ENCODE data around the gene JARID2.

- TF ChIP-seq ZNF598 (CRISPR knock-in tag; IDR thresholded peaks at IDR 0.05; ENCODE audit: borderline replicate concordance) (no peak), HDAC6 (IDR thresholded peaks at IDR 0.05; ENCODE audit: low read depth, low read length) (no peak), NFIC (IDR thresholded peaks at IDR 0.05; ENCODE audit: low read length) (no peak), ZNF18 (CRISPR knock-in tag; IDR thresholded peaks at IDR 0.05; ENCODE audit: insufficient replicate concordance) (no peak), REST (IDR thresholded peaks at IDR 0.05; ENCODE audit: borderline replicate concordance in 1 of 2, low read depth in 1 of 2, low read length in 2 of 2) (no peak), BRCA1 (CRISPR knock-in tag; IDR thresholded peaks at IDR 0.05) (no peak), ZBTB38 (CRISPR knock-in tag; IDR thresholded peaks at IDR 0.05) (no peak), RERE (CRISPR knock-in tag; IDR thresholded peaks at IDR 0.05; ENCODE audit: low read depth) (no peak), HMGXB4 (CRISPR knock-in tag; IDR thresholded peaks at IDR 0.05; ENCODE audit: borderline replicate concordance in 1 of 2, low read depth in 1 of 2) (no peak)
Observed at GRCh38 chr6:15412767-15413166, 166.9 kb downstream of the JARID2 start.

Data from HepG2 (cell line).